Activated T-helper 1 cell treated with anti-CD3 and anti-CD28 coated beads, Interleukin-12 subunit alpha, Interleukin-12 subunit beta, Interleukin-2, Interleukin-4 antibody, amounts not matched to agents 30 ng/mL and 10 ng/mL and 1 ng/mL, durations not matched to agents 14 hours and 24 hours and 36 hours (primary cell): Measurements from ENCODE around the gene ADIPOQ. TPM values are rescaled to one million over a fixed set of nuclear protein-coding genes. Genes with fewer than 3 reads are reported as not detected.
"Not testable (repeated sequence)": the region's sequence is repeated elsewhere in the genome, so short reads cannot be mapped to it uniquely, and the experiment has no call there.

Experiments
- DNase-seq: peaks from one replicate; pipeline ENCODE4 v3.0.0; 2021; ENCODE audit warnings: low spot score
- H3K27ac Mint-ChIP-seq: one replicate; pipeline ENCODE4 v1.8.0; 2021; ENCODE audit warnings: mild to moderate bottlenecking, mixed read lengths
- H3K27me3 Mint-ChIP-seq: one replicate; pipeline ENCODE4 v1.8.0; 2022; ENCODE audit warnings: mild to moderate bottlenecking, moderate library complexity, mixed read lengths; ENCODE audit not compliant: insufficient read depth
- H3K36me3 Mint-ChIP-seq: one replicate; pipeline ENCODE4 v1.8.0; 2021; ENCODE audit warnings: low read depth, mixed read lengths
- H3K4me1 Mint-ChIP-seq: one replicate; pipeline ENCODE4 v1.8.0; 2021; ENCODE audit warnings: low read depth, mixed read lengths
- H3K4me3 Mint-ChIP-seq: one replicate; pipeline ENCODE4 v1.8.0; 2021; ENCODE audit warnings: mild to moderate bottlenecking, moderate library complexity, mixed read lengths
- H3K9me3 Mint-ChIP-seq: one replicate; pipeline ENCODE4 v1.8.0; 2021; ENCODE audit warnings: mixed read lengths
- intact Hi-C: fragments of 100-400 bp; cut with micrococcal nuclease; formaldehyde crosslinking; loops from one replicate; pipeline ENCODE4 v1.15.1; 2024
- total RNA-seq: library from RNA; stranded (reverse); gene quantifications from 2 replicates; pipeline ENCODE4 v1.2.3, GENCODE V29; 2022

The ADIPOQ gene
- total RNA-seq, 1 donor from 2014 or later, result not detected

DNA sequence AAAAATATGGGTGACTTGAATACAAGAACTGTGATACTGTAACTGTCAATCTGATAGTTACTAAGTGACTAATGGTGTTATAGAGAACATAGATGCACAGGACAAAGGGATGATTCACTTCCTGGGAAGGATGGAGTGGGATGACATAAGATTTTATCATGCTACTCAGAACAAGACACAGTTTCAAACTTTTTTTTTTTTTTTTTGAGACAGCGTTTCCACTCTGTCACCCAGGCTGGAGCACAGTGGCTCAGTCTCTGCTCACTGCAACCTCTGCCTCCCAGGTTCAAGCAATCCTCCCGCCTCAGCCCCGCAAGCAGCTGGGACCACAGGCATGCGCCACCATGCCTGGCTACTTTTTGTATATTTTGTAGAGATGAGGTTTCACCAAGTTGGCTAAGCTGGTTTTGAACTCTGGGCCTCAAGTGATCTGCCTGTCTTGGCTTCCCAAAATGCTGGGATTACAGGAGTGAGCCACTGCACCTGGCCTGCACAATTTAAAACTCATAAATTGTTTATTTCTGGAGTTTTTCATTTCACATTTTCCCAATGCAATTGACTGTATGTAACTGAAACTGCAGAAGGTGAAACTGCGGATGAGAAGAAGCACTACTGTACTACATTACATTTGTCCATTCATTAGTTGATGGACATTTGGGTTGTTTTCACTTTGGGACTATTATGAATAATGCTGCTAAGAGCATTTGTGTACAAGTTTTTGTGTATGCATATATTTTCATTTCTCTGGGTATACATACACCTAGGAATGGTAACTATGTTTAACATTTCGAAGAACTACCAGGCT is 40.6 kb downstream of the ADIPOQ start:
- DNase-seq, result peak; percentile 31
- Mint-ChIP-seq H3K9me3 (no peaks in the 10 kb centered on the region), H3K36me3 (peaks cover 3% of the 10 kb centered on the region), H3K27me3 (no peaks in the 10 kb centered on the region), H3K4me3 (peak overlapping the region; percentile 54), H3K4me1 (peaks cover 58% of the 10 kb centered on the region), H3K27ac (peak overlapping the region; percentile 90)
- intact Hi-C loops, result loop anchor here (1.0 to 10.0 kb wide), 13 partner anchors 26 to 1869 kb away; no protein-coding TSS in a partner anchor

DNA sequence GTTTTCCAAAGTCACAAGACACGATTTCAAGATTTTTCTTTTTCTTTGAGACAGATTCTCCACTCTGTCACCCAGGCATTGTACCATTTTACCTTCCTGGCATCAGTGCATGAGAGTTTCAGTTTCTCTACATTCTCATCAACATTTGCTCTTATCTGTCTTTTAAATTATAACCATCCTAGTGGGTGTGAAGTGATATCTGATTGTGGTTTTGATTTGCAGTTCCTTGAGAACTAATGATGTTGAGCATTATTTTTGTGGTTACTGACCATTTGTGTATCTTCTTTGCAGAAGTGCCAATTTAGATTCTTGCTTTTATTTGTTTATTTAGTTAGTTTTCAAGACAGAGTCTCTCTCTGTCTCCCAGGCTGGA is 41.2 kb downstream of the ADIPOQ start:
- H3K36me3 Mint-ChIP-seq, result peaks cover 3% of the 10 kb centered on the region
- intact Hi-C loops, result loop anchor here (1.0 to 10.0 kb wide), 7 partner anchors 57 to 1869 kb away; no protein-coding TSS in a partner anchor

DNA sequence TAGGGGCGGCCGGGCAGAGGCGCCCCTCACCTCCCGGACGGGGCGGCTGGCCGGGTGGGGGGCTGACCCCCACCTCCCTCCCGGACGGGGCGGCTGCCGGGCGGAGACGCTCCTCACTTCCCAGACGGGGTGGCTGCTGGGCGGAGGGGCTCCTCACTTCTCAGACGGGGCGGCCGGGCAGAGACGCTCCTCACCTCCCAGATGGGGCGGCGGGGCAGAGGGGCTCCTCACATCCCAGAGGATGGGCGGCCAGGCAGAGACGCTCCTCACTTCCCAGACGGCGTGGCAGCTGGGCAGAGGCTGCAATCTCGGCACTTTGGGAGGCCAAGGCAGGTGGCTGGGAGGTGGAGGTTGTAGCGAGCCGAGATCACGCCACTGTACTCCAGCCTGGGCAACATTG is 42.4 kb downstream of the ADIPOQ start:
- H3K36me3 Mint-ChIP-seq, H3K27ac Mint-ChIP-seq, H3K9me3 Mint-ChIP-seq, DNase-seq, H3K27me3 Mint-ChIP-seq, H3K4me3 Mint-ChIP-seq: not testable (repeated sequence)
- peaks cover 47% of the 10 kb centered on the region for H3K4me1 Mint-ChIP-seq
- intact Hi-C loops, result loop anchor here (5.0 to 10.0 kb wide), 3 partner anchors 1040 to 1867 kb away; no protein-coding TSS in a partner anchor

More for the DNA sequence above, 41.2 kb downstream of the ADIPOQ start:
- Mint-ChIP-seq H3K9me3 (no peaks in the 10 kb centered on the region), H3K4me1 (peaks cover 58% of the 10 kb centered on the region), H3K27ac (peak overlapping the region; percentile 90), H3K4me3 (peak overlapping the region; percentile 54), H3K27me3 (peaks cover 3% of the 10 kb centered on the region)
- DNase-seq, result no peak

DNA sequence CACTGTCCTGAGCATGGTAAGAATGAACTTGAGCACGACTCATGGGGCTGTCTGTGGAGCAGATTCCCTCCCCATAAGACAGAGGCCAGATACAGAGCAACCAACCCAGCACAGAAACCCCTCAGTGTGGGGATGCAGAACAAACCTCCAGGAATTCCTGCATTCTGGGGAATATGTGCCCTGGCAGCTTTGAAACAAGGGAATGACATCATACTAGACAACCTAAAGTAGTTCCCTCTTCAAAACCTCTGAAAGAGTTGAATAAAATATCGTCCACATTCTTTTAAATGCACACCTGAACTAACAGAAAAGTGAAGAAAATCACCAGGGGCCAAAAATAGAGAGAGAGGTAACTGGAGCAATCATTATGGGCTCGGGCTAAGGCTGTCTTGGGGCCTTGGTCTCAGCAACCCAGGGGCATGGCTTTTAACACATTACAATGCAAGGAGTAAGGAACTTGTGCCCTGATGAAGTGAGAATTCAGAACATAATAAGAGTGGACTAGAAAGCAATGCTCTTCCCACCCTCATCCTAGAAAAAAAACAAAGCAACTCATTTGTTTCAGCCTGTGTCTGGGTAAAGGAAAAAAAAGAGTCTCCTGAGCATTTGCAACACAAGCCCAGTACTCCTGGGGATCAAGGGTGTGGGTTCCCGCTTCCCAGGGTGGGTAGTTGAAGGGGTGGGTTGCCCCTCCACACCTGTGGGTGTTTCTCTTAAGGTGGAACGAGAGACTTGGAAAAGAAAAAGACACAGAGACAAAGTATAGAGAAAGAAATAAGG is 43.9 kb downstream of the ADIPOQ start:
- DNase-seq, result no peak
- intact Hi-C loops, result loop anchor here (10.0 kb wide), 1 partner anchor 1038 kb away; no protein-coding TSS in a partner anchor
- Mint-ChIP-seq H3K27me3 (peaks cover 5% of the 10 kb centered on the region), H3K36me3 (peaks cover 1% of the 10 kb centered on the region), H3K4me1 (peaks cover 34% of the 10 kb centered on the region), H3K9me3 (no peaks in the 10 kb centered on the region), H3K4me3 (no peak overlapping the region), H3K27ac (peak overlapping the region; percentile 37)

DNA sequence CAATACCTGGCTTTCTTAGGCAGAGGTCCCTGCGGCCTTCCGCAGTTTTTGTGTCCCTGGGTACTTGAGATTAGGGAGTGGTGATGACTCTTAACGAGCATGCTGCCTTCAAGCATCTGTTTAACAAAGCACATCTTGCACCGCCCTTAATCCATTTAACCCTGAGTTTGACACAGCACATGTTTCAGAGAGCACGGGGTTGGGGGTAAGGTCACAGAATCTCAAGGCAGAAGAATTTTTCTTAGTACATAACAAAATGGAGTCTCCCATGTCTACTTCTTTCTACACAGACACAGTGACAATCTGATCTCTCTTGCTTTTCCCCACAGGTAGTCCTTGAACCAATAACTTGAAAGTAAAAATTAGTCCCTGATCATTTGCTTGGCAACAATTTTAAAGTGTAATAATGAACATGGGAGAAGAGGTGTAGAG is 45.0 kb downstream of the ADIPOQ start:
- not testable (repeated sequence) for H3K27ac Mint-ChIP-seq, H3K9me3 Mint-ChIP-seq, DNase-seq, H3K36me3 Mint-ChIP-seq, H3K27me3 Mint-ChIP-seq, H3K4me3 Mint-ChIP-seq
- intact Hi-C loops, result loop anchor here (10.0 kb wide), 1 partner anchor 1037 kb away; no protein-coding TSS in a partner anchor
- H3K4me1 Mint-ChIP-seq, result peaks cover 24% of the 10 kb centered on the region

DNA sequence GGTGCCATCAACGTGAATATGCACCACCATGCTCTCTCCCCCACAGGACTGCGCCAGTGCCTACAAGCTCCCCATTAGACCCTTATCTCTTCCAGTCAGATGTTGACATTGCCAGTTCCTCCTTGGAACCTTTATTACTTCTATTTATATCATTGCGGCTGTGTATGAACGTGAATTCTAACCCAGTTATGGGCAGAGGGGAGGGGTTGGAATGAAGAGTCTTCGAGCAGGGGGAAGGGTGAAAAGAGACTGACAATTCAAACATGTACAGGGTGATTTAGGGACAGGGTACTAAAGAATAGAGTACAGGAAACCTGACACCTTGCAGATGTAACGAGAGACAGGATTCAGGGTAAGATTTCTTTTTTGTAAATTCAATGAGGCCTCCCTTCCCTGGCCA is 46.1 kb downstream of the ADIPOQ start:
- no peak overlapping the region for H3K4me3 Mint-ChIP-seq
- H3K27me3 Mint-ChIP-seq, result peaks cover 5% of the 10 kb centered on the region

DNA sequence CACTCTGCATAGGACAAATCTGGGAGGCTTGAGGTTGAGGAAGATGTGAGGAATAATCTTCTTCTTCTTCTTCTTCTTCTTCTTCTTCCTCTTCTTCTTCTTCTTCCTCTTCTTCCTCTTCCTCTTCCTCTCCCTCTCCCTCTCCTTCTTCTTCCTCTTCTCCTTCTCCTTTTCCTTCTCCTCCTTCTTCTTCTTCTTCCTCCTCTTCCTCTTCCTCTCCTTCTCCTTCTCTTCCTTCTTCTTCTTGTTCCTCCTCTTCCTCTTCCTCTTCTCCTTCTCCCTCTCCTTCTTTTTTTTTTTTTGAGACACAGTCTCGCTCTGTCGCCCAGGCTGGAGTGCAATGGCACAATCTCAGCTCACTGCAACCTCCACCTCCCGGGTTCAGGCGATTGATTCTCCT is 47.2 kb downstream of the ADIPOQ start:
- H3K9me3 Mint-ChIP-seq, H3K4me3 Mint-ChIP-seq, H3K36me3 Mint-ChIP-seq, H3K27me3 Mint-ChIP-seq, DNase-seq, H3K27ac Mint-ChIP-seq: not testable (repeated sequence)
- peaks cover 12% of the 10 kb centered on the region for H3K4me1 Mint-ChIP-seq
- intact Hi-C loops, result loop anchor here (10.0 kb wide), 1 partner anchor 1035 kb away; no protein-coding TSS in a partner anchor

More for the DNA sequence above, 46.1 kb downstream of the ADIPOQ start:
- Mint-ChIP-seq H3K36me3 (no peaks in the 10 kb centered on the region), H3K9me3 (no peaks in the 10 kb centered on the region), H3K4me1 (peaks cover 17% of the 10 kb centered on the region), H3K27ac (no peak overlapping the region)
- intact Hi-C loops, result loop anchor here (10.0 kb wide), 1 partner anchor 1036 kb away; no protein-coding TSS in a partner anchor
- no peak for DNase-seq

DNA sequence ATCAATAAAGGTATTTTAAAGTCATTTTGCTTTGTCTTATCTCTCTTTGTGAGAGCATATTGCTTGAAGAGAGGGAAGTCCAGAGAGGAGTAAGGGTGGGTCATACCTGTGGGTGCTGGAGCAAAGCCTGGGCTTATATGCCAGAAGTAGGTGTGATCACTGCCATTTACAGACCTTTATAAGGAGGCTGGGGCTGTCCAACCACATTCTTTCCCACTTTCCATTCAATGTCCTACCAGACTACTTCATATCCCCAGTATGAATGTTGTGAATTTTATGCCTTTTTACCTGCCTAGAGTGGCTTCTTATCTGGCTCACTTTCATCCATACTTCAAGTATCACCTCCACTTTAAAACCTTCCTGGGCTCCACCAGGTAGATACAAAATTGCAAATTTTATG is 48.4 kb downstream of the ADIPOQ start:
- no peak for DNase-seq
- no peak overlapping the region for H3K27ac Mint-ChIP-seq
- peaks cover 5% of the 10 kb centered on the region for H3K27me3 Mint-ChIP-seq
- peaks cover 6% of the 10 kb centered on the region for H3K4me1 Mint-ChIP-seq
- no peak overlapping the region for H3K4me3 Mint-ChIP-seq
- intact Hi-C loops, result no loop called here
- no peaks in the 10 kb centered on the region for H3K9me3 Mint-ChIP-seq
- no peaks in the 10 kb centered on the region for H3K36me3 Mint-ChIP-seq

DNA sequence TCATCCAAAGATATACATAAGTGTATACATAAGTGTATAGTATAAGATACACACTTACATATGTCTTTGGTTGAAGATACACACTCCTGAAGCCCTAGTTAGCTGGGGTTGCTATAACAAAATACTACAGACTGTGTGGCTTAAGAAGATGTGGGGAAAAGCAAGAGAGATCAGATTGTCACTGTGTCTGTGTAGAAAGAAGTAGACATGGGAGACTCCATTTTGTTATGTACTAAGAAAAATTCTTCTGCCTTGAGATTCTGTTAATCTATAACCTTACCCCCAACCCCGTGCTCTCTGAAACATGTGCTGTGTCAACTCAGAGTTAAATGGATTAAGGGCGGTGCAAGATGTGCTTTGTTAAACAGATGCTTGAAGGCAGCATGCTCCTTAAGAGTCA is 50.6 kb downstream of the ADIPOQ start:
- H3K27me3 Mint-ChIP-seq, H3K4me1 Mint-ChIP-seq, H3K4me3 Mint-ChIP-seq, H3K36me3 Mint-ChIP-seq, H3K27ac Mint-ChIP-seq, H3K9me3 Mint-ChIP-seq, intact Hi-C loops, DNase-seq: not testable (repeated sequence)

DNA sequence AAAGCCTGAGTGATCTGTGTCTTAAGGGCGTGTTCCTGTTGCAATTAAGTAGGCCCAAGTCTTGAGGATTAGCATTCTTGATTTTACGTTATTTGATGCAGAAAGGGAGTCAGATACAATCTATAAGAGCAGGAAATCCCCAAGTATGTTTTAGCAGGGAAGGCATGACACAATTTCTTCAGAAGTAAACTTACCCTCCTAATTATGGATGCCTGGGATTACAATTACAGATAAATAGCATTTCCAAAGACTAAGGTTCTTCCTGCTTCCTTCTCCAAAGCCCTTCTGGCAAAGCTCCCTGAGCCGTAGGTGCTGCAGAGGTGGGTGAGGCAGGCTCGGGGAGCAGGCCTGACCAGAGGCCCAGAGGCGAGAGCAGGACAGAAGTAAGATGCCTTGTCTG is 52.9 kb downstream of the ADIPOQ start:
- H3K9me3 Mint-ChIP-seq, result no peaks in the 10 kb centered on the region
- no peak overlapping the region for H3K27ac Mint-ChIP-seq
- no peaks in the 10 kb centered on the region for H3K27me3 Mint-ChIP-seq
- H3K36me3 Mint-ChIP-seq, result no peaks in the 10 kb centered on the region
- peaks cover 12% of the 10 kb centered on the region for H3K4me1 Mint-ChIP-seq
- no peak overlapping the region for H3K4me3 Mint-ChIP-seq
- intact Hi-C loops, result no loop called here
- DNase-seq, result no peak

DNA sequence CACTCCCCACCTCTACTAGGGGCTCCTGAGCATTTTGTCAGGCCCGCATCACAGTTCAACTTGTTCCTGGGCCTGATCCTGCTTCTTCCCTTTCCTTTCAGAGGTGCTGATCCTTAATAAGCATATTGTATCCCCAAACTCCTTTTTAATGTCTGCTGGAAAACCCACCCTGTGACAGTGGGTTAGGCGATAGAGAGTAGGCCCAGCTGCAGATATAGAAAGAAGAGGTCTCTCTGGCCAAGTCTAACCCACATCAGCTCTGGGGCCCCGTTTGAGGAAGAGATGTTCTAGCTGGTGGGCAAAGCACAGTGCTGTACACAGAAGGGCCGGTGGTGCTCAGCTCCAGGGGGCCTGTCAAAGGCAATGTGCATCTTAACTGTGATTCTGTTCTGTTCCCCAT is 53.5 kb downstream of the ADIPOQ start:
- no peak for DNase-seq
- intact Hi-C loops, result no loop called here

DNA sequence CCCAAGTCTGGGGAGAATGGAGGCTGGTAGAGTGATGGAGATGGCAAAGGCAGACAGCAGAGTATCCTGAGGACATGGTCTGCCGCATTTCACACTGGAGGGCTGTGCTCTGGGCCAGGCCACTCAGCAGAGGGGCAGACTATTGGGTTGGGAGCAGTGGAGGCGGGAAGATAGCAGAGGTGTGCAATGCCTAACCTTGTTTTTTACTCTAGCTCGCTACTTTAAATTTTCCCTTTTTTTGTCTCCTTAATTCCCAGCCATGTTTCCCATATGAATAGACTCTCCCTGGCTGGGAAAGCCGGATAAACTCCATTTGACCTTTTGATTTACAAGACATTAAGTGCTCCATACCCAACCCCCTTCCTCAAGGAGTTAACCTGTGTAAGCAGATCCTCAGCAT is 54.4 kb downstream of the ADIPOQ start:
- intact Hi-C loops, result no loop called here
- Mint-ChIP-seq H3K4me3 (no peak overlapping the region), H3K9me3 (no peaks in the 10 kb centered on the region), H3K27me3 (no peaks in the 10 kb centered on the region), H3K27ac (no peak overlapping the region), H3K4me1 (peaks cover 23% of the 10 kb centered on the region), H3K36me3 (no peaks in the 10 kb centered on the region)
- no peak for DNase-seq

More for the DNA sequence above, 53.5 kb downstream of the ADIPOQ start:
- Mint-ChIP-seq H3K9me3 (no peaks in the 10 kb centered on the region), H3K27me3 (no peaks in the 10 kb centered on the region), H3K36me3 (no peaks in the 10 kb centered on the region), H3K27ac (no peak overlapping the region), H3K4me1 (peaks cover 18% of the 10 kb centered on the region), H3K4me3 (no peak overlapping the region)
